Left lobe of liver (tissue), 2 donors: Measurements from ENCODE around the gene AGPAT1. TPM values are rescaled to one million over a fixed set of nuclear protein-coding genes. Genes with fewer than 3 reads are reported as not detected.

Experiments
- ATAC-seq: fragments of 200-7000 bp; cut with Tn5 transposase; one replicate; pipeline ENCODE4 v1.9.1; 2020; ENCODE audit warnings: mild to moderate bottlenecking, moderate library complexity
- DNase-seq: peaks from one replicate; pipeline ENCODE4 v3.0.0-alpha.2; 2020; ENCODE audit warnings: low spot score
- total RNA-seq: library from RNA; stranded (reverse); gene quantifications from one replicate; pipeline ENCODE4 v1.2.1, GENCODE V29; 2021
- donor health status: DM: no; HTN: no; CAD: no; lungs with moderate emphysema.
- donor health status: DM: no; HTN: yes; CAD: no.

The AGPAT1 gene
- total RNA-seq, 1 donor from 2014 or later: 32.4 TPM

- DNase-seq: no peak
- no peak for ATAC-seq
These were observed 48.5 kb downstream of the AGPAT1 start for GRCh38 chr6:32127409-32127716.

GRCh38 chr6:32126880-32127279 is 49.0 kb downstream of the AGPAT1 start:
- ATAC-seq: no peak
- DNase-seq: no peak

- DNase-seq: no peak
- ATAC-seq: no peak
These were observed 52.2 kb downstream of the AGPAT1 start for GRCh38 chr6:32123681-32124080.

GRCh38 chr6:32120573-32121059 is 55.3 kb downstream of the AGPAT1 start:
- no peak for ATAC-seq
- DNase-seq: no peak

GRCh38 chr6:32118782-32119628 is 56.9 kb downstream of the AGPAT1 start:
- peak; percentile 95 for ATAC-seq

More at GRCh38 chr6:32118782-32119628, 56.9 kb downstream of the AGPAT1 start:
- DNase-seq: peak; percentile 88

Other genes with a start within 250 kb of the AGPAT1 start
- 451 TPM for gene C2, start 248.4 kb downstream of the AGPAT1 start, total RNA-seq
- 1,916 TPM for gene CFB, start 230.0 kb downstream of the AGPAT1 start, total RNA-seq
- 15.3 TPM for gene NELFE, start 217.1 kb downstream of the AGPAT1 start, total RNA-seq
- 50.2 TPM for gene SKIC2, start 216.9 kb downstream of the AGPAT1 start, total RNA-seq
- gene DXO, start 203.9 kb downstream of the AGPAT1 start, total RNA-seq: 15.5 TPM
- 2,044 TPM for gene C4A, start 194.0 kb downstream of the AGPAT1 start, total RNA-seq
- 2,468 TPM for gene C4B, start 161.3 kb downstream of the AGPAT1 start, total RNA-seq
- gene CYP21A2, start 137.7 kb downstream of the AGPAT1 start, total RNA-seq: 9.0 TPM
- 13.7 TPM for gene TNXB, start 66.7 kb downstream of the AGPAT1 start, total RNA-seq
- gene ATF6B, start 47.8 kb downstream of the AGPAT1 start, total RNA-seq: 31.7 TPM
- 2.2 TPM for gene FKBPL, start 45.8 kb downstream of the AGPAT1 start, total RNA-seq
- gene PRRT1, start 24.1 kb downstream of the AGPAT1 start, total RNA-seq: 0.38 TPM
- gene PPT2, start 21.9 kb downstream of the AGPAT1 start, total RNA-seq: 15.6 TPM
- gene EGFL8, start 11.5 kb downstream of the AGPAT1 start, total RNA-seq: 6.3 TPM
- 57.3 TPM for gene RNF5, start 2.3 kb upstream of the AGPAT1 start, total RNA-seq
- 6.0 TPM for gene AGER, start 8.2 kb upstream of the AGPAT1 start, total RNA-seq
- 26.7 TPM for gene PBX2, start 14.1 kb upstream of the AGPAT1 start, total RNA-seq
- gene GPSM3, start 16.6 kb upstream of the AGPAT1 start, total RNA-seq: 5.1 TPM
- gene NOTCH4, start 48.0 kb upstream of the AGPAT1 start, total RNA-seq: 9.6 TPM
- not detected for gene TSBP1, start 195.8 kb upstream of the AGPAT1 start, total RNA-seq
- gene BTNL2, start 231.1 kb upstream of the AGPAT1 start, total RNA-seq: not detected